Measurements from ENCODE around the gene SAMM50.
A peak's percentile ranks its signal among the peaks of the same experiment; 100 is the strongest.
"Not testable (repeated sequence)": the region's sequence is repeated elsewhere in the genome, so short reads cannot be mapped to it uniquely, and the experiment has no call there.

The SAMM50 gene

GRCh38 chr22:44001521-44001920 is 46.3 kb downstream of the SAMM50 start:
- DNase-seq (ENCODE audit: low read depth), result no peak

- no peak for DNase-seq (ENCODE audit: low read depth)
Measured at GRCh38 chr22:44002324-44002723, 47.1 kb downstream of the SAMM50 start.

GRCh38 chr22:44002997-44003396 is 47.8 kb downstream of the SAMM50 start:
- DNase-seq (ENCODE audit: low read depth), result no peak

- DNase-seq (ENCODE audit: low read depth), result no peak
Measured at GRCh38 chr22:44003405-44004103, 48.3 kb downstream of the SAMM50 start.

- DNase-seq (ENCODE audit: low read depth), result no peak
Measured at GRCh38 chr22:44004104-44004460, 48.8 kb downstream of the SAMM50 start.

- no peak for DNase-seq (ENCODE audit: low read depth)
Measured at GRCh38 chr22:44005524-44005923, 50.3 kb downstream of the SAMM50 start.

GRCh38 chr22:44012162-44012561 is 56.9 kb downstream of the SAMM50 start:
- DNase-seq (ENCODE audit: low read depth), result no peak

- no peak for DNase-seq (ENCODE audit: low read depth)
Measured at GRCh38 chr22:44012591-44012990, 57.3 kb downstream of the SAMM50 start.

GRCh38 chr22:44014241-44014640 is 59.0 kb downstream of the SAMM50 start:
- DNase-seq (ENCODE audit: low read depth), result no peak

- not testable (repeated sequence) for DNase-seq (ENCODE audit: low read depth)
Measured at GRCh38 chr22:44016586-44016985, 61.3 kb downstream of the SAMM50 start.

GRCh38 chr22:44018594-44018993 is 63.4 kb downstream of the SAMM50 start:
- no peak for DNase-seq (ENCODE audit: low read depth)

- no peak for DNase-seq (ENCODE audit: low read depth)
Measured at GRCh38 chr22:44019416-44019815, 64.2 kb downstream of the SAMM50 start.

GRCh38 chr22:44019846-44020245 is 64.6 kb downstream of the SAMM50 start:
- no peak for DNase-seq (ENCODE audit: low read depth)

GRCh38 chr22:44020981-44021380 is 65.7 kb downstream of the SAMM50 start:
- DNase-seq (ENCODE audit: low read depth), result no peak

- DNase-seq (ENCODE audit: low read depth), result peak; percentile 17
Measured at GRCh38 chr22:44023404-44024287, 68.4 kb downstream of the SAMM50 start.

GRCh38 chr22:44024288-44024921 is 69.2 kb downstream of the SAMM50 start, which contains the start of gene PARVB:
PARVB (plus strand) TSS chr22:44024302; CDS start chr22:44024340, 38 bp downstream.
- DNase-seq (ENCODE audit: low read depth), result no peak

GRCh38 chr22:44025171-44026065 is 70.2 kb downstream of the SAMM50 start:
- DNase-seq (ENCODE audit: low read depth), result no peak

GRCh38 chr22:44026066-44026629 is 70.9 kb downstream of the SAMM50 start:
- no peak for DNase-seq (ENCODE audit: low read depth)

GRCh38 chr22:44026630-44027511 is 71.6 kb downstream of the SAMM50 start:
- DNase-seq (ENCODE audit: low read depth), result peak; percentile 60

- DNase-seq (ENCODE audit: low read depth), result no peak
Measured at GRCh38 chr22:44028091-44028490, 72.8 kb downstream of the SAMM50 start.

Measured in T-helper 22 cell (primary cell).